OCI-LY3 (cell line): ENCODE data around the gene IST1.

Experiments used
- H2AFZ ChIP-seq: fragments of 200-600, 300-600 bp; shearing (Covaris generic); 2 replicates; pipeline ENCODE4 v1.6.0; 2014; ENCODE audit warnings: antibody characterized with exemption, low read depth, low read length
- H3K27ac ChIP-seq: fragments of 200-600, 300-600 bp; sonication (generic); 2 replicates; pipeline ENCODE4 v1.5.1; 2014; ENCODE audit warnings: mild to moderate bottlenecking, low read length, moderate library complexity, mixed read lengths
- H3K27me3 ChIP-seq: fragments of 200-600, 300-600 bp; sonication (generic); 2 replicates; pipeline ENCODE4 v1.6.1; 2014; ENCODE audit warnings: low read depth, low read length, mixed read lengths
- H3K36me3 ChIP-seq: fragments of 200-600, 300-600 bp; sonication (generic); replicated peaks from 2 replicates; pipeline ENCODE3; 2014; ENCODE audit warnings: low read depth, low read length, mixed read lengths
- H3K4me1 ChIP-seq: fragments of 300-600, 200-600 bp; sonication (generic); 2 replicates; pipeline ENCODE4 v1.6.1; 2014; ENCODE audit warnings: low read length, mixed read lengths
- H3K4me2 ChIP-seq: fragments of 200-600, 300-600 bp; sonication (generic); 2 replicates; pipeline ENCODE4 v1.6.1; 2014; ENCODE audit warnings: low read length, mixed read lengths
- H3K4me3 ChIP-seq: fragments of 300-600, 200-600 bp; sonication (generic); 2 replicates; pipeline ENCODE4 v1.5.1; 2014; ENCODE audit warnings: antibody characterized with exemption, mild to moderate bottlenecking, low read length, moderate library complexity
- H3K79me2 ChIP-seq: fragments of 300-600, 200-600 bp; shearing (Covaris generic); 2 replicates; pipeline ENCODE4 v1.6.1; 2014; ENCODE audit warnings: mild to moderate bottlenecking, low read length, mixed read lengths
- H3K9ac ChIP-seq: fragments of 300-600, 200-600 bp; shearing (Covaris generic); 2 replicates; pipeline ENCODE4 v1.6.0; 2014; ENCODE audit warnings: mild to moderate bottlenecking, low read length, moderate library complexity
- H3K9me3 ChIP-seq: fragments of 200-600, 300-600 bp; shearing (Covaris generic); 2 replicates; pipeline ENCODE4 v1.6.1; 2014; ENCODE audit warnings: low read length, mixed read lengths; ENCODE audit not compliant: insufficient read depth
- H4K20me1 ChIP-seq: fragments of 200-600, 300-600 bp; sonication (generic); 2 replicates; pipeline ENCODE4 v1.6.1; 2016; ENCODE audit warnings: low read length, mixed read lengths; ENCODE audit not compliant: insufficient read depth
- EZH2phosphoT487 ChIP-seq: fragments of 200-600 bp; shearing (Covaris generic); IDR thresholded peaks from 2 replicates; pipeline ENCODE4 v1.6.1; 2018; ENCODE audit warnings: antibody characterized with exemption, mixed run types, low read depth
- TF ChIP-seq, protein P1 (sequence below): fragments of 200-600, 300-600 bp; sonication (generic); IDR thresholded peaks from 2 replicates; pipeline ENCODE4 v1.5.1; 2014; ENCODE audit warnings: antibody characterized with exemption, low read length, low read depth

Gene IST1

DNA sequence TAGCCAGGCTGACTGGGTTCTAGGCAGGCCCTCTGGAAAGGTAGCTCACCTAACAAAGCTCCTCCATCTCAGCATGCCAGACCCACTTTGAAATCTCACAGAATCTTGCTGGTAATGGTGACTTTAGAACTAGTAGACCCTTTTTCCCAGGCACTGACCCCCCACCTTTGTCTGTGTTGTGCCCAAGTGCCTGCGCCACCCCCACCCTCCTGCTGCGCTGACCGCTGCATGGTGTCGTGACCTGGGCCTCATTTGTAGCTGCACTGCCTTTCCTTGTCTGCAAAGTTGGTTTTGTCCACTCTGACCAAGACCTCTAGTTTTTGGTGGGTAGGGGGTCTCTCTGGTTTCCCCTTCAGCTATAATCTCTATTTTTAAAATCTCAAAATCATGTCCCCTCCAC, 42.8 kb upstream of the IST1 start:
- Histone ChIP-seq H3K4me2 (peak overlapping the region; percentile 99), H3K4me1 (peaks cover 38% of the 10 kb centered on the region), H3K9ac (peak overlapping the region; percentile 66), H3K79me2 (peaks cover 51% of the 10 kb centered on the region), H4K20me1 (peaks cover 41% of the 10 kb centered on the region), H2AFZ (no peak overlapping the region), H3K9me3 (no peaks in the 10 kb centered on the region), H3K27me3 (no peaks in the 10 kb centered on the region), H3K27ac (peak overlapping the region; percentile 88), H3K4me3 (peak overlapping the region; percentile 74), H3K36me3 (peaks cover 56% of the 10 kb centered on the region)
- no peak for TF ChIP-seq EZH2phosphoT487
- TF ChIP-seq, protein P1, sequence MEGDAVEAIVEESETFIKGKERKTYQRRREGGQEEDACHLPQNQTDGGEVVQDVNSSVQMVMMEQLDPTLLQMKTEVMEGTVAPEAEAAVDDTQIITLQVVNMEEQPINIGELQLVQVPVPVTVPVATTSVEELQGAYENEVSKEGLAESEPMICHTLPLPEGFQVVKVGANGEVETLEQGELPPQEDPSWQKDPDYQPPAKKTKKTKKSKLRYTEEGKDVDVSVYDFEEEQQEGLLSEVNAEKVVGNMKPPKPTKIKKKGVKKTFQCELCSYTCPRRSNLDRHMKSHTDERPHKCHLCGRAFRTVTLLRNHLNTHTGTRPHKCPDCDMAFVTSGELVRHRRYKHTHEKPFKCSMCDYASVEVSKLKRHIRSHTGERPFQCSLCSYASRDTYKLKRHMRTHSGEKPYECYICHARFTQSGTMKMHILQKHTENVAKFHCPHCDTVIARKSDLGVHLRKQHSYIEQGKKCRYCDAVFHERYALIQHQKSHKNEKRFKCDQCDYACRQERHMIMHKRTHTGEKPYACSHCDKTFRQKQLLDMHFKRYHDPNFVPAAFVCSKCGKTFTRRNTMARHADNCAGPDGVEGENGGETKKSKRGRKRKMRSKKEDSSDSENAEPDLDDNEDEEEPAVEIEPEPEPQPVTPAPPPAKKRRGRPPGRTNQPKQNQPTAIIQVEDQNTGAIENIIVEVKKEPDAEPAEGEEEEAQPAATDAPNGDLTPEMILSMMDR: no peak

- Histone ChIP-seq H3K27ac (peak overlapping the region; percentile 88), H3K9me3 (no peaks in the 10 kb centered on the region), H3K4me1 (peaks cover 38% of the 10 kb centered on the region), H3K27me3 (no peaks in the 10 kb centered on the region), H3K4me2 (peak overlapping the region; percentile 99), H4K20me1 (peaks cover 40% of the 10 kb centered on the region), H2AFZ (no peak overlapping the region), H3K4me3 (peak overlapping the region; percentile 74), H3K36me3 (peaks cover 56% of the 10 kb centered on the region), H3K79me2 (peaks cover 46% of the 10 kb centered on the region), H3K9ac (peak overlapping the region; percentile 66)
- TF ChIP-seq, protein P1: no peak
- no peak for TF ChIP-seq EZH2phosphoT487
Observed at GRCh38 chr16:71853413-71853812, 41.9 kb upstream of the IST1 start.

- TF ChIP-seq EZH2phosphoT487: no peak
- TF ChIP-seq, protein P1: no peak
- Histone ChIP-seq H3K36me3 (peaks cover 58% of the 10 kb centered on the region), H3K27me3 (no peaks in the 10 kb centered on the region), H3K4me2 (peak overlapping the region; percentile 99), H3K4me1 (peaks cover 38% of the 10 kb centered on the region), H4K20me1 (peaks cover 48% of the 10 kb centered on the region), H3K9me3 (no peaks in the 10 kb centered on the region), H3K27ac (peak overlapping the region; percentile 88), H3K9ac (peak overlapping the region; percentile 66; the same call in 1 of the 2 replicates), H3K4me3 (peak overlapping the region; percentile 74), H3K79me2 (peaks cover 46% of the 10 kb centered on the region), H2AFZ (no peak overlapping the region)
Observed at GRCh38 chr16:71854369-71854948, 40.9 kb upstream of the IST1 start.

DNA sequence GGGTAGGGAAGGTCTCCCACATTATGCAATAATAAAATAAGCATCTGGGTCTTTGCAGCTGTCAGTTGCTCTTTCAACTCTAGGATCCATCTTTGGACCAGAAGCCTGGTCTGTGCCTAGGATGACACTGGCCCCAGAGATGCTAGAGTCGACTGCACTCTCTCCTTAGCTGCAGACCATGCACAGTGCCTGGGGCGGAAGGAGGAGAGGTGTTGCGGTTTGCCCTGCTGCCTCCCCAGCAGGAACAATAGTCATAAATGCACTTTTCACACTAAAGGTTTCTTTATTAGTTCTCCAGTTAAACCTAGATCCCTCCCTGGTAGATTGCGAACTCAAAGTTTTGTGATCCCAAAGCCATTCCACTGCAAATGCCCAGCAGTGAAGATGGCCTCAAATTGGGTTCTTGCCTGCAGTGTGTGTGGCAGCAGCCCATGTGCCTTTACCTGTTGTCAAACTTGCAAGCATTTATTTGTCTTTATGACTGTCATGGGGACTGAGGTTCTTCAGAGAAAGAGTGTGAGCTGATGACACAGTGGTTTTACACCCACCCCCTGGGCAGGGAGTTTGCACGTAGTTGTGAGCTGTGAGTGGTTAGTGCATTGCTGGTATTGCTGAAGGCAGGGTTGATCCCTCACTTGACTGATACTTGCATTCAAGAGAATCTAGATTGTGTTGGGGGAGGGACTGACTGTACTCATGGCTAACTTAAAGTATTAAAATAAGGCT, 39.2 kb upstream of the IST1 start:
- Histone ChIP-seq H2AFZ (no peak overlapping the region), H3K4me2 (no peak overlapping the region), H3K4me1 (peaks cover 38% of the 10 kb centered on the region), H4K20me1 (peaks cover 55% of the 10 kb centered on the region), H3K4me3 (no peak overlapping the region), H3K36me3 (peaks cover 64% of the 10 kb centered on the region), H3K27me3 (no peaks in the 10 kb centered on the region), H3K27ac (no peak overlapping the region), H3K9ac (no peak overlapping the region), H3K9me3 (no peaks in the 10 kb centered on the region), H3K79me2 (peaks cover 46% of the 10 kb centered on the region)
- TF ChIP-seq EZH2phosphoT487: no peak
- TF ChIP-seq, protein P1: no peak
